GM12878 (cell line): ENCODE measurements around the gene CDC5L. TPM values are rescaled to one million over a fixed set of nuclear protein-coding genes. Genes with fewer than 3 reads are reported as not detected.

Experiments
- ATAC-seq: fragments of 200-7000 bp; cut with Tn5 transposase; 3 replicates; pipeline ENCODE4 v1.9.1; 2020; ENCODE audit warnings: mild to moderate bottlenecking, moderate library complexity
- BruUV-seq: library from RNA; stranded (reverse); fragments of 400-500 nt; replicated peaks from 2 replicates; lab custom pipeline; 2021; lab: Mats Ljungman, UMichigan
- CTCF ChIA-PET: fragments of 300-600 bp; sonication (Branson Sonifier 250); formaldehyde crosslinking; extraction: SDS; loops from one replicate; lab custom pipeline; 2021; ENCODE audit warnings: inconsistent platforms; lab: Yijun Ruan, JAX
- POLR2A ChIA-PET: fragments of 350-600 bp; formaldehyde crosslinking; extraction: SDS; loops from one replicate; lab custom pipeline; 2021; ENCODE audit warnings: inconsistent platforms; lab: Charles Lee
- RAD21 ChIA-PET: fragments of 300-600 bp; sonication (Branson Sonifier 250); formaldehyde crosslinking; loops from one replicate; lab custom pipeline; 2023; ENCODE audit warnings: antibody characterized with exemption; ENCODE audit not compliant: unreplicated experiment; lab: Charles Lee
- SMC1A ChIA-PET: fragments of 300-600 bp; sonication (Branson Sonifier 250); formaldehyde crosslinking; loops from one replicate; lab custom pipeline; 2023; ENCODE audit not compliant: unreplicated experiment, uncharacterized antibody; lab: Charles Lee
- DNase-seq: peaks from one replicate; pipeline ENCODE4 v3.0.0-alpha.2; 2011; ENCODE audit warnings: low read depth, low spot score
- FAIRE-seq: peaks from 3 replicates; lab custom pipeline; 2011; peaks lifted over from hg19 to GRCh38; lab: Jason Lieb, UNC
- H2AFZ ChIP-seq: 2 replicates; pipeline ENCODE4 v1.6.0; 2011; ENCODE audit warnings: low read depth, low read length, control low read depth; ENCODE audit not compliant: control insufficient read depth
- H3K27ac ChIP-seq: 2 replicates; pipeline ENCODE4 v1.5.1; 2011; ENCODE audit warnings: control low read depth; ENCODE audit not compliant: control insufficient read depth, insufficient read depth
- H3K27me3 ChIP-seq, 2 experiments: replicated peaks in 1 of 2; 2 replicates each; pipeline versions ENCODE4 v1.6.0 to v1.6.1; 2011; ENCODE audit warnings: low read length in 1 of 2; ENCODE audit not compliant: control insufficient read depth in 2 of 2, insufficient read depth in 2 of 2
- H3K36me3 ChIP-seq, 2 experiments: 2 replicates each; pipeline ENCODE4 v1.5.1; 2011; ENCODE audit warnings: low read length in 1 of 2; ENCODE audit not compliant: control insufficient read depth in 2 of 2, insufficient read depth in 2 of 2
- H3K4me1 ChIP-seq: 2 replicates; pipeline ENCODE4 v1.6.1; 2011; ENCODE audit warnings: mild to moderate bottlenecking, low read length, moderate library complexity, mixed read lengths; ENCODE audit not compliant: control insufficient read depth, insufficient read depth
- H3K4me2 ChIP-seq: 2 replicates; pipeline ENCODE4 v1.6.0; 2011; ENCODE audit warnings: control low read depth; ENCODE audit not compliant: control insufficient read depth, insufficient read depth
- H3K4me3 ChIP-seq: fragments of 200-600 bp; sonication (generic); 2 replicates; pipeline ENCODE4 v1.5.1; 2016
- H3K79me2 ChIP-seq: 2 replicates; pipeline ENCODE4 v1.6.0; 2011; ENCODE audit warnings: low read length; ENCODE audit not compliant: control insufficient read depth, insufficient read depth
- H3K9ac ChIP-seq: 2 replicates; pipeline ENCODE4 v1.8.0; 2011; ENCODE audit warnings: low read length, control low read depth, mixed read lengths; ENCODE audit not compliant: control insufficient read depth, insufficient read depth
- H3K9me3 ChIP-seq: replicated peaks from 3 replicates; pipeline ENCODE4 v1.5.1; 2011; ENCODE audit warnings: mild to moderate bottlenecking, low read length; ENCODE audit not compliant: control insufficient read depth, insufficient read depth
- H4K20me1 ChIP-seq: 2 replicates; pipeline ENCODE4 v1.6.0; 2011; ENCODE audit not compliant: control insufficient read depth, insufficient read depth
- BHLHE40 ChIP-seq, 2 experiments: fragments of 450-650 bp in 1 of 2; IDR thresholded peaks; 2 replicates each; pipeline ENCODE4 v1.6.1; 2011 to 2017; ENCODE audit warnings: low read depth in 2 of 2, borderline replicate concordance in 1 of 2, improper control_type of control experiment in 1 of 2, low read length in 1 of 2, mild to moderate bottlenecking in 1 of 2
- BRCA1 ChIP-seq: IDR thresholded peaks from 2 replicates; pipeline ENCODE4 v1.6.1; 2011; ENCODE audit warnings: low read depth, low read length, improper control_type of control experiment
- CREB1 ChIP-seq: IDR thresholded peaks from 2 replicates; pipeline ENCODE4 v1.6.1; 2012; ENCODE audit warnings: low read depth, mild to moderate bottlenecking, inconsistent platforms
- EED ChIP-seq: sonication (generic); IDR thresholded peaks from 2 replicates; pipeline ENCODE4 v1.6.1; 2016; ENCODE audit warnings: antibody characterized with exemption, low read depth
- EP300 ChIP-seq, 2 experiments: fragments of 150-350 bp in 1 of 2; IDR thresholded peaks; 2 replicates each; pipeline ENCODE4 v1.6.1; 2011 to 2012; ENCODE audit warnings: low read depth in 2 of 2, low read length in 2 of 2, borderline replicate concordance in 1 of 2, improper control_type of control experiment in 1 of 2, inconsistent platforms in 1 of 2; ENCODE audit not compliant: control insufficient read depth in 1 of 2
- FOXM1 ChIP-seq: IDR thresholded peaks from 2 replicates; pipeline ENCODE4 v1.6.1; 2012; ENCODE audit warnings: low read depth, mild to moderate bottlenecking, inconsistent platforms, low read length, moderate library complexity
- HCFC1 ChIP-seq: fragments of 150-350 bp; IDR thresholded peaks from 2 replicates; pipeline ENCODE4 v1.6.1; 2014; ENCODE audit warnings: low read length
- IKZF1 ChIP-seq: fragments of 450-650 bp; conservative IDR thresholded peaks from 2 replicates; pipeline ENCODE4 v1.6.1; 2017; ENCODE audit warnings: antibody characterized with exemption, mild to moderate bottlenecking
- IKZF2 ChIP-seq, 2 experiments: fragments of 450-650 bp; IDR thresholded peaks; 2 replicates each; pipeline ENCODE4 v1.6.1; 2017; ENCODE audit warnings: mild to moderate bottlenecking in 2 of 2, moderate library complexity in 2 of 2
- JUND ChIP-seq: IDR thresholded peaks from 2 replicates; pipeline ENCODE4 v1.6.1; 2012; ENCODE audit warnings: low read depth, mild to moderate bottlenecking, low read length, improper control_type of control experiment, moderate library complexity
- PML ChIP-seq: IDR thresholded peaks from 2 replicates; pipeline ENCODE4 v1.6.1; 2012; ENCODE audit warnings: low read length, inconsistent platforms
- RAD21 ChIP-seq: IDR thresholded peaks from 2 replicates; pipeline ENCODE4 v1.6.1; 2011; ENCODE audit warnings: mild to moderate bottlenecking, low read depth, low read length, moderate library complexity; ENCODE audit not compliant: insufficient read depth
- RB1 ChIP-seq: fragments of 450-650 bp; formaldehyde crosslinking; IDR thresholded peaks from 2 replicates; pipeline ENCODE4 v1.6.1; 2017; ENCODE audit warnings: mild to moderate bottlenecking, borderline replicate concordance
- RUNX3 ChIP-seq: IDR thresholded peaks from 2 replicates; pipeline ENCODE4 v1.6.1; 2012; ENCODE audit warnings: low read length, inconsistent platforms
- SMC3 ChIP-seq: IDR thresholded peaks from 2 replicates; pipeline ENCODE4 v1.6.1; 2011; ENCODE audit warnings: low read length, improper control_type of control experiment, borderline replicate concordance
- TARDBP ChIP-seq: IDR thresholded peaks from 2 replicates; pipeline ENCODE4 v1.6.1; 2016; ENCODE audit warnings: borderline replicate concordance
- YY1 ChIP-seq: IDR thresholded peaks from 2 replicates; pipeline ENCODE4 v1.6.1; 2011; ENCODE audit warnings: low read depth, mild to moderate bottlenecking, low read length
- ZBED1 ChIP-seq: IDR thresholded peaks from 2 replicates; pipeline ENCODE4 v1.6.1; 2016; ENCODE audit warnings: borderline replicate concordance
- ZNF24 ChIP-seq: fragments of 450-650 bp; IDR thresholded peaks from 2 replicates; pipeline ENCODE4 v1.6.1; 2017; ENCODE audit warnings: antibody characterized with exemption, mild to moderate bottlenecking
- WGBS: methylation state at CpG from one replicate; pipeline ENCODE4 v1.1.6; 2016; ENCODE audit warnings: low lambda C conversion rate; ENCODE audit not compliant: insufficient replicate concordance, insufficient coverage; ENCODE audit errors: missing lambda C conversion rate; 5-methylcytosine and 5-hydroxymethylcytosine counted together
- in situ Hi-C: fragments of 300-500 bp; cut with MboI; formaldehyde crosslinking; loops from 9 replicates; pipeline ENCODE4 v1.14.3; 2018; ENCODE audit warnings: mixed read lengths
- intact Hi-C: fragments of 100-400 bp; cut with micrococcal nuclease; formaldehyde crosslinking; loops from one replicate; pipeline ENCODE4 v1.14.2; 2022; ENCODE audit not compliant: unreplicated experiment
- polyA plus RNA-seq, 11 experiments: library from polyadenylated mRNA; depleted of rRNA in 4 of 11; unstranded in 6 of 11; stranded (reverse) in 5 of 11; fragments of >200 nt; fragmentation: Nextera tagmentation in 4 of 11; fragmentation: Illumina TruSeq in 1 of 11; extraction: Ambion mirVana in 4 of 11; extraction: Trizol in 1 of 11; gene quantifications; 1 replicate in 1 of 11; 2 replicates in 10 of 11; pipeline versions ENCODE4 v1.2.1 to v1.2.3, GENCODE V29; 2011 to 2016; ENCODE audit warnings: inconsistent platforms in 2 of 11, missing spikeins in 2 of 11, low read depth in 1 of 11
- total RNA-seq, 4 experiments: library from RNA; depleted of rRNA in 3 of 4; stranded (reverse); fragments of >200 nt in 3 of 4; fragmentation: Illumina TruSeq in 1 of 4; extraction: Trizol in 1 of 4; gene quantifications; 2 replicates each; pipeline versions ENCODE4 v1.2.1 to v1.2.3, GENCODE V29; 2013 to 2021
- TF ChIP-seq, protein P1 (sequence below), 3 experiments: IDR thresholded peaks in 2 of 3; conservative IDR thresholded peaks in 1 of 3; 2 replicates each; pipeline ENCODE4 v1.5.1; 2011; ENCODE audit warnings: low read depth in 3 of 3, low read length in 3 of 3, mild to moderate bottlenecking in 3 of 3, control low read depth in 2 of 3, moderate library complexity in 2 of 3, inconsistent platforms in 1 of 3, mixed read lengths in 1 of 3; ENCODE audit not compliant: control insufficient read depth in 2 of 3, insufficient read depth in 1 of 3; ENCODE audit errors: extremely low read depth in 1 of 3
- TF ChIP-seq, protein P2 (sequence below): IDR thresholded peaks from 2 replicates; pipeline ENCODE4 v1.6.1; 2012; ENCODE audit warnings: low read depth, low read length, improper control_type of control experiment

The CDC5L gene
- total and polyA plus RNA-seq, 10 of the 15 experiments (the other 5 are each of a cell fraction or from before 2014, with no cell fraction given) = 13.2 to 29.4 (median 18.8) TPM

DNA sequence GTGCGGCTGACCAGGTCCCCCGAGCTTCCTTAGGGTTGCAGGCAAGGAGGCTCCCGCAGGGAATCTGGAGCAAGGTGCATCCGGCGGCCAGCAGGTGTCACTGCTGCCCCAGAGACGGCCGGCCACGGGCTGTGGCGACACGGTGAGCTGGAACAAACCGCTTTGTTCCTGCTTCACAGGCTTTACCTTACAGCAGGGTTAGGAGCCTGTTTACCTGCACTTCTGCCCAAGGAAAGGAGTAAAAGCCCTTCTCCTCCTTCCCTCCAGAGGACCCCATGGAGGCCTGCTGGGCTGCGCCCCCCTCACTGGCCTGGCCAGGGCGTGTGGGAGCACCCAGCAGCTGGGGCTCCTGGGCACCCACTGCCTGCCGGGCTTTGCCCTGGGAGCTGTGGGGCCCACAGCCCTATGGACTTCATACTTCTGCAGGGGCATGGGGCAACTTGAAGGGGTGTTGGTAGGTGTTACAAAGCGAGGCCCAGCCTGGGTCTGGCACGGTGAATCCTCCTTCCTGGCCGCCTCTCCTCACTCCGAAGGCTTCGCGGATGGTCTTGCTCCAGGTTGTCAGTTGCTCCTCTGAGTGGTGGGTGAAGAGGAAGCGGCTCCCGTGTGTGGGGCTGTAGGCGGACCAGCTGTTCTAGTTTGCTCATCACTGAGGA is 88.4 kb downstream of the CDC5L start:
- H3K27me3 ChIP-seq = no peaks in the 10 kb centered on the region; a peak in 3 of 4 replicates
- in situ Hi-C loops = no loop called here
- POLR2A ChIA-PET = interaction anchor here (0.6 kb wide), 1 partner anchor 1453 kb away, joined by 4 read pairs; no protein-coding TSS in a partner anchor
- CTCF ChIA-PET = interaction anchor here (0.5 to 2.6 kb wide), 42 partner anchors 8 to 1511 kb away, joined by 3 to 40 read pairs (median 4); no protein-coding TSS in a partner anchor
- H2AFZ ChIP-seq = peak overlapping the region; percentile 51; the same call in 1 of the 2 replicates
- H3K27ac ChIP-seq = no peak overlapping the region
- H4K20me1 ChIP-seq = no peaks in the 10 kb centered on the region
- intact Hi-C loops = loop anchor here (1.0 to 5.0 kb wide), 4 partner anchors 117 to 1447 kb away; no protein-coding TSS in a partner anchor
- SMC1A ChIA-PET = interaction anchor here (0.6 to 2.0 kb wide), 8 partner anchors 96 to 1447 kb away, joined by 3 to 12 read pairs (median 4); no protein-coding TSS in a partner anchor
- no peaks in the 10 kb centered on the region for H3K4me1 ChIP-seq
- WGBS = 31% methylated on average over 23 of the region's 23 CpGs
- H3K4me3 ChIP-seq = no peak overlapping the region
- DNase-seq (no peak), ATAC-seq (peak; percentile 97), FAIRE-seq (peak; percentile 41)
- no TSS peak for BruUV-seq
- no peaks in the 10 kb centered on the region for H3K36me3 ChIP-seq
- no peak overlapping the region for H3K9ac ChIP-seq
- no peaks in the 10 kb centered on the region for H3K79me2 ChIP-seq
- RAD21 ChIA-PET = interaction anchor here (0.6 to 2.5 kb wide), 9 partner anchors 10 to 1448 kb away, joined by 3 to 19 read pairs (median 4); no protein-coding TSS in a partner anchor
- H3K4me2 ChIP-seq = no peak overlapping the region
- TF ChIP-seq FOXM1 = no peak
- TF ChIP-seq CREB1 = no peak
- 0 out of 2 replicates have a peak, but pooled peaks have one; percentile 17 for TF ChIP-seq HCFC1
- 0 out of 2 replicates have a peak, but pooled peaks have one; percentile 32 for TF ChIP-seq YY1
- 0 out of 4 replicates have a peak, but pooled peaks have one; percentile 23 to 28 for TF ChIP-seq BHLHE40 (IDR thresholded peaks at IDR 0.05; ENCODE audit: borderline replicate concordance in 1 of 2, low read depth in 2 of 2, low read length in 1 of 2)
- TF ChIP-seq ZBED1 = no peak
- TF ChIP-seq TARDBP = no peak
- peak; percentile 63 for TF ChIP-seq EED
- TF ChIP-seq RB1 = 0 out of 2 replicates have a peak, but pooled peaks have one; percentile 20
- peak; percentile 72; the same call in 1 of the 2 replicates for TF ChIP-seq SMC3
- TF ChIP-seq BRCA1 = no peak
- peak; percentile 81 for TF ChIP-seq RAD21
- TF ChIP-seq IKZF1 = peak; percentile 71
- TF ChIP-seq, protein P1, sequence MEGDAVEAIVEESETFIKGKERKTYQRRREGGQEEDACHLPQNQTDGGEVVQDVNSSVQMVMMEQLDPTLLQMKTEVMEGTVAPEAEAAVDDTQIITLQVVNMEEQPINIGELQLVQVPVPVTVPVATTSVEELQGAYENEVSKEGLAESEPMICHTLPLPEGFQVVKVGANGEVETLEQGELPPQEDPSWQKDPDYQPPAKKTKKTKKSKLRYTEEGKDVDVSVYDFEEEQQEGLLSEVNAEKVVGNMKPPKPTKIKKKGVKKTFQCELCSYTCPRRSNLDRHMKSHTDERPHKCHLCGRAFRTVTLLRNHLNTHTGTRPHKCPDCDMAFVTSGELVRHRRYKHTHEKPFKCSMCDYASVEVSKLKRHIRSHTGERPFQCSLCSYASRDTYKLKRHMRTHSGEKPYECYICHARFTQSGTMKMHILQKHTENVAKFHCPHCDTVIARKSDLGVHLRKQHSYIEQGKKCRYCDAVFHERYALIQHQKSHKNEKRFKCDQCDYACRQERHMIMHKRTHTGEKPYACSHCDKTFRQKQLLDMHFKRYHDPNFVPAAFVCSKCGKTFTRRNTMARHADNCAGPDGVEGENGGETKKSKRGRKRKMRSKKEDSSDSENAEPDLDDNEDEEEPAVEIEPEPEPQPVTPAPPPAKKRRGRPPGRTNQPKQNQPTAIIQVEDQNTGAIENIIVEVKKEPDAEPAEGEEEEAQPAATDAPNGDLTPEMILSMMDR (IDR thresholded peaks at IDR 0.05 in 2 of 3, conservative IDR thresholded peaks at IDR 0.05 in 1 of 3; ENCODE audit: control insufficient read depth in 2 of 3, extremely low read depth in 1 of 3, insufficient read depth in 1 of 3, low read depth in 3 of 3, low read length in 3 of 3) = peak; percentile 84 to 95 (median 92)
- TF ChIP-seq IKZF2 (IDR thresholded peaks at IDR 0.05) = peak in 1 of 2 experiments; percentile 35; a peak in 1 of 4 replicates
- TF ChIP-seq ZNF24 = no peak
- TF ChIP-seq EP300 (IDR thresholded peaks at IDR 0.05; ENCODE audit: borderline replicate concordance in 1 of 2, control insufficient read depth in 1 of 2, low read depth in 2 of 2, low read length in 2 of 2) = no peak
- no peak for TF ChIP-seq PML
- no peak for TF ChIP-seq JUND
- TF ChIP-seq RUNX3 = 0 out of 2 replicates have a peak, but pooled peaks have one; percentile 11
- TF ChIP-seq, protein P2, sequence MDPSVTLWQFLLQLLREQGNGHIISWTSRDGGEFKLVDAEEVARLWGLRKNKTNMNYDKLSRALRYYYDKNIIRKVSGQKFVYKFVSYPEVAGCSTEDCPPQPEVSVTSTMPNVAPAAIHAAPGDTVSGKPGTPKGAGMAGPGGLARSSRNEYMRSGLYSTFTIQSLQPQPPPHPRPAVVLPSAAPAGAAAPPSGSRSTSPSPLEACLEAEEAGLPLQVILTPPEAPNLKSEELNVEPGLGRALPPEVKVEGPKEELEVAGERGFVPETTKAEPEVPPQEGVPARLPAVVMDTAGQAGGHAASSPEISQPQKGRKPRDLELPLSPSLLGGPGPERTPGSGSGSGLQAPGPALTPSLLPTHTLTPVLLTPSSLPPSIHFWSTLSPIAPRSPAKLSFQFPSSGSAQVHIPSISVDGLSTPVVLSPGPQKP = peak; percentile 67; the same call in 1 of the 2 replicates
- TF ChIP-seq, all 136 proteins: peak for 12
- H3K9me3 ChIP-seq = no peaks in the 10 kb centered on the region
